HEK293T (cell line): ENCODE measurements around the gene BIN1.

Source experiments
- ARNT ChIP-seq: fragments of 450-650 bp; IDR thresholded peaks from 2 replicates; pipeline ENCODE4 v1.6.1; 2017; ENCODE audit warnings: mild to moderate bottlenecking
- BHLHE40 ChIP-seq: fragments of 450-650 bp; IDR thresholded peaks from 2 replicates; pipeline ENCODE4 v1.6.1; 2016; ENCODE audit warnings: mild to moderate bottlenecking, moderate library complexity, borderline replicate concordance
- ELF4 ChIP-seq: fragments of 450-650 bp; IDR thresholded peaks from 2 replicates; pipeline ENCODE4 v1.6.1; 2017; ENCODE audit warnings: antibody characterized with exemption
- FOXA1 ChIP-seq: fragments of 450-650 bp; IDR thresholded peaks from 2 replicates; pipeline ENCODE4 v1.6.1; 2016; ENCODE audit warnings: mild to moderate bottlenecking
- FOXK2 ChIP-seq: fragments of 450-650 bp; IDR thresholded peaks from 2 replicates; pipeline ENCODE4 v1.6.1; 2016; ENCODE audit warnings: mild to moderate bottlenecking
- FOXM1 ChIP-seq: fragments of 450-650 bp; IDR thresholded peaks from 2 replicates; pipeline ENCODE4 v1.6.1; 2017; ENCODE audit warnings: mild to moderate bottlenecking, borderline replicate concordance
- L3MBTL2 ChIP-seq: fragments of 450-650 bp; conservative IDR thresholded peaks from 2 replicates; pipeline ENCODE4 v1.6.1; 2016; ENCODE audit warnings: mild to moderate bottlenecking
- LEF1 ChIP-seq: fragments of 450-650 bp; IDR thresholded peaks from 2 replicates; pipeline ENCODE4 v1.6.1; 2017; ENCODE audit warnings: mild to moderate bottlenecking, borderline replicate concordance
- NFRKB ChIP-seq: fragments of 450-650 bp; IDR thresholded peaks from 2 replicates; pipeline ENCODE4 v1.6.1; 2016; ENCODE audit warnings: mild to moderate bottlenecking, moderate library complexity
- SP1 ChIP-seq: fragments of 450-650 bp; IDR thresholded peaks from 2 replicates; pipeline ENCODE4 v1.6.1; 2017
- SUZ12 ChIP-seq: fragments of 450-650 bp; IDR thresholded peaks from 2 replicates; pipeline ENCODE4 v1.6.1; 2016; ENCODE audit warnings: mild to moderate bottlenecking
- TARDBP ChIP-seq: fragments of 450-650 bp; IDR thresholded peaks from 2 replicates; pipeline ENCODE4 v1.6.1; 2016
- ZNF384 ChIP-seq: fragments of 450-650 bp; IDR thresholded peaks from 2 replicates; pipeline ENCODE4 v1.6.1; 2016
- TF ChIP-seq, protein P1 (sequence below): fragments of 450-650 bp; IDR thresholded peaks from 2 replicates; pipeline ENCODE4 v1.6.1; 2016

DNA sequence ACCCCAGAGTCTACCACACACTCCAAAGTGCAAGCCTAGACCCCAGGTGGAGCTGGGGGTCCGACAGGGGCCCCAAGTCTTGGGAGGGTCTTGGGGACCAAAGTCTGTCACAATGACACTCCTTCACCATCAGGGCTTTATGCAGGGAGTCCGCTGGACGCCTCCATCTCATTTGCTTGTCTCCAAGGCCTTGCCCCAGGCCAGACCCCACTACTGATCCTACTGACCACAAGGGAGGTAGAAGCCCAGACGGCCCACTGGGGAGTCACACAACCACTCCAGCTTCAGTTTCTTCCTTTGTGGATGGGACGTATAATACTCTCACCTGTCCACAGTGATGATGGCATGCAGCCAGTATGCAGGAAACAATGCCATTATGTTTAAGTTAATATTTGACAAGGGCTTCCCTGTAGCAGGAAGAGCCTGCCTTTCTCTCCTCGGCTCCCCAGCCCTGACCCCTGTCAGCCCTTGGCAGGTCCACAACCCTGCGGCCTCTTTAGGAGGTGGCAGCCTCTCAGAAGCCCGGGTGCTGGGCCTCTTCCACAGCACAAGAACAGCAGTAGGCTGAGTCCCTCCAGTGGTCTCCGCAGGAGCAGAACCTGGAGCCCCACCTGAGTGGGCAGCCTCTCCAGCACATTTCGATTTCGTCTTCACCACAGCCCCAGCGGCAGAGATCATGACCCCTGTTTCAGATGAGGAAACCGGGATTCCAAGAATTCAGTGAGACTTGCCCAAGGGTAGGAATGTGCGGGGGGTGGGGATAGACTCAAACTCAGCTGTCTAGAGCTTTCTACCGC lies 6.5 kb downstream of the BIN1 start:
- TF ChIP-seq ELF4 (no peak), ARNT (no peak), BHLHE40 (no peak), FOXM1 (no peak), FOXA1 (no peak), SP1 (no peak), L3MBTL2 (no peak), ZNF384 (no peak), TARDBP (no peak), SUZ12 (no peak), LEF1 (no peak), FOXK2 (no peak), NFRKB (no peak)
- TF ChIP-seq, protein P1, sequence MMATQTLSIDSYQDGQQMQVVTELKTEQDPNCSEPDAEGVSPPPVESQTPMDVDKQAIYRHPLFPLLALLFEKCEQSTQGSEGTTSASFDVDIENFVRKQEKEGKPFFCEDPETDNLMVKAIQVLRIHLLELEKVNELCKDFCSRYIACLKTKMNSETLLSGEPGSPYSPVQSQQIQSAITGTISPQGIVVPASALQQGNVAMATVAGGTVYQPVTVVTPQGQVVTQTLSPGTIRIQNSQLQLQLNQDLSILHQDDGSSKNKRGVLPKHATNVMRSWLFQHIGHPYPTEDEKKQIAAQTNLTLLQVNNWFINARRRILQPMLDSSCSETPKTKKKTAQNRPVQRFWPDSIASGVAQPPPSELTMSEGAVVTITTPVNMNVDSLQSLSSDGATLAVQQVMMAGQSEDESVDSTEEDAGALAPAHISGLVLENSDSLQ, result no peak
